Activated CD4-positive, alpha-beta T cell treated with anti-CD3 and anti-CD28 coated beads for 24 hours (primary cell): ENCODE results near the gene UBXN2A.
A peak's percentile ranks its signal among the peaks of the same experiment; 100 is the strongest.
"Not testable (repeated sequence)": the region's sequence is repeated elsewhere in the genome, so short reads cannot be mapped to it uniquely, and the experiment has no call there.

Experiments used
- DNase-seq, 2 donors: peaks; one replicate each; pipeline ENCODE4 v3.0.0-alpha.2; 2020; ENCODE audit warnings: low read depth in 2 of 2

UBXN2A gene

DNA sequence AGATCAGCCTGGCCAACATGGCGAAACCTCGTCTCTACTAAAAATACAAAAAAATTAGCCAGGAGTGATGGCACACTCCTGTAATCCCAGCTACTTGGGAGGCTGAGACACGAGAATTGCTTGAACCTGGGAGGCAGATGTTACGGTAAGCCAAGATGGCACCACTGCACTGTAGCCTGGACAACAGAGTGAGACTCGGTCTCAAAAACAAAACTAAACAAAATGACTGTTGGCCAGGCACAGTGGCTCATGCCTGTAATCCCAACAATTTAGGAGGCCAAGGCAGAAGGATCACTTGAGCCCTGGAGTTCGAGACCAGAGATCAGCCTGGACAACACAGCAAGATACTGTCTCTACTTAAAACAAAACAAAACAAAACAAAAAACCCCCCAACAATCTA is 102.9 kb downstream of the UBXN2A start:
- not testable (repeated sequence) for DNase-seq

GRCh38 chr2:24045511-24046508 is 105.5 kb downstream of the UBXN2A start:
- no peak for DNase-seq

GRCh38 chr2:24046599-24046929 is 106.3 kb downstream of the UBXN2A start:
- DNase-seq: no peak

GRCh38 chr2:24046930-24047702 is 106.9 kb downstream of the UBXN2A start, which contains the start of gene WDCP:
TSS of gene WDCP (minus strand) at chr2:24047391. CDS start at chr2:24039494, 7,897 bp downstream.
- DNase-seq: peak; percentile 88

GRCh38 chr2:24047703-24048033 is 107.4 kb downstream of the UBXN2A start:
- DNase-seq: no peak

DNA sequence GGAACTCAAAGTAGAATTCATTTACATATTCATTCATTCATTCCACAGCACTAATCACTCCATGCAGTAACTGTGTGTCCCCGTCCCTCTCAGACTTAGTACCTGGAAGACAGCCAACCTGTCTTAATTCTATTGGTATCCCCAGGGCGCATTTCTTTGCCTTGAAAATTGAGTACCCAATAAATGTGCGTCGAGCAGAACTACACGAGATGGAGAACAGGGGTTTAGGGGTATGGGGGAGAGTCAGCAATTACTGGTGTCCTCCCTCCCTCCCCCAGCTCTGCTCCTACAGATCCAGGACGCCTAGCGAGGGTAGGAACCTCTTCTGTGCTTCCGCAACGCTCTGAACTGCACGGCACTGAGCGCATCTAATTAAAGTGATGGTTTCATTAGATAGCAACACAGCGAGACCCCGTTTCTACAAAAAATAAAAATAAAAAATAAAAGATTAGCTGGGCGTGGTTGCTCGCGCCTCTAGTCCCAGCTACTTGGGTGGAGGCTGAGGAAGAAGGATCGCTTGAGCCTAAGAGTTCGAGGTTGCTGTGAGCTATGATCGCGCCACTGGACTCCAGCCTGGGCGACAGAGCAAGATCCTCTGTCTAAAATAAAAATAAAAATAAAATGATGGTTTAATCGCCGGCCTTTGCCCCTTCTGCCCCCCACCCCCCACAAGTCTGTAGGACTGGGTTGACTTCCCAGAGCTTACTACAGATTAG is 108.7 kb downstream of the UBXN2A start:
- DNase-seq: no peak

- DNase-seq: peak in 1 of 2 donors; percentile 48
These were observed 109.3 kb downstream of the UBXN2A start, which contains the start of gene FKBP1B for GRCh38 chr2:24049485-24050021. TSS of gene FKBP1B (plus strand) at chr2:24049741. CDS start at chr2:24049850, 109 bp downstream.

DNA sequence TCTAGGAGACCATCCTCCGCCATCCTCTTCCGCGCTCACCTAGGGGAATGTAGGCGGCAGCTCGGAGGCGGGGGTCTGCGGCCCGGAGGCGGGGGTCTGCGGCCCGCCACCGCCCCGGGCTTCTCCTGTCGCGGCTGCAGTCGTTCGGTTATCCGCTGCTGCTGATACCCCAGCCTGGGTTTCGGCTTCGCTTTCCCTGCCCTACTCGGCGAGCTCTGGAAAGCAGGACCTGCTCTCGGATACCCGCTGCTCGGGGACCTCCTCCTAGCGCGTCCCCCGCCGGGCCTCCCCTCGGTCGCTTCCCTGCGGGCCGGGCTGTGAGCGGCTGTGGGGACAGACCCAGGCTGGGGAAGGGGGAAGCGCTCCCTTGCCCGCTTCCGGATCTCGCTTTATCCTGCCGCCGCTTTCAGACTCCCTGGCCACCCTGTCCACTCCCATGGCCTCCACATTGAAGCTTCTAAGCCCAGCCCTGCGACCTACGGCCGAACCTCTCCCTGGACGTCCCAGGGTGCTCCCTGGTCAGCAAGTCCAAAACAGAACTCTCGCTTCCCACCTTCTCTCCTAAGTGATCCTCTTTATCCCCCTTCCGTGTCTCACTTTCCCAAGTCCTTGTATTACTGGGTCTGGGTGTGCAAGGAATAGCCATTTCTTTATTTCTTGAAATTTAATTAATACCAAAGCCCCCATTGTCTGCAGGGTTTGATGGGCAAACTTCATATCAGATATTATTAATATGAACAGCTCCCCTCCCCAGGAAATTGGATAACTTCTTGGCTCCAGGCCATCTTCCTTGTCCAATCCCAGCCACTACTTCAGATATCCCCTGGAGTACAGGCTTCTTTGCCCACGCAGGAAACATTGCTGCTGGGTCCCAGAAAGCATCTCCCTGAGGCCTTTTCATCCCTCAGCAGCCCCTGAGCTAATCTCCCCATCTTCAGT is 110.0 kb downstream of the UBXN2A start:
- no peak for DNase-seq

DNA sequence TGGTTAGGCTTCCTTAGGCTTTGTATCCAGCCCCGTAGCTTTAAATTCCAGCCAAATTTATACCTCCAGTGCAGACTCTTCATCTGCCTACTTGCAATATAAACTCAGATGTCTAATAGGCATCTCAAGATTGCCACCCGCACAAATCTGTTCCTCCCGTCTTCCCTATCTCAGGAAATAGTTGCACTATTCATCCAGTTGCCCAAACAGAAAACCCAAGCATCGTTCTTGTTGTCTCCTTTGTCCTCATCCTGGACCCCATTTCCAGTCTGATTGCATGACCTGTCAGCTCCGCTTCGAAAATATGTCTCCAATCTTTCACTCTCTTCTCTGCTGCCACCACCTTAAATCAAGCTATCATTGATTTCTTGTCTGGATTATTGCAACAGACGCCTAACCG is 111.6 kb downstream of the UBXN2A start:
- DNase-seq: no peak

DNA sequence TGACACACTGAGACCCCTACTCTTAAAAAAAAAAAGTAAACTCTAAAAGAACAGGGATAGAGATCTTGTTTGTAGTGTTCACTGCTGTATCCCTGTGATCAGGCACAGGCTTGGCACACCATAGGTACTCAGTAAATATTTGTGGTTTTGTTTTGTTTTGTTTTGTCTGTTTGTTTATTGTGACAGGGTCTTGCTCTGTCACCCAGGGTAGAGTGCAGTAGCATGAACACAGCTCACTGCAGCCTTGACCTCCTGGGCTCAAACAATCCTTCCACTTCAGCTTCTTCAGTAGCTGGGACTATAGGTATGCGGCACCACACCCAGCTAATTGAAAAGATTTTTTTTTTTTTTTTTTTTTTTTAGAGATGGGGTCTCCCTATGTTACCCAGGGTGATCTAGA is 112.7 kb downstream of the UBXN2A start:
- no peak for DNase-seq
